CD4-positive, alpha-beta T cell treated with Interferon gamma for 1 hour (primary cell): Measurements from ENCODE around the gene ELOVL4.

ENCODE experiments used
- DNase-seq: peaks from one replicate; pipeline ENCODE4 v3.0.0-alpha.2; 2020

Gene ELOVL4

DNA sequence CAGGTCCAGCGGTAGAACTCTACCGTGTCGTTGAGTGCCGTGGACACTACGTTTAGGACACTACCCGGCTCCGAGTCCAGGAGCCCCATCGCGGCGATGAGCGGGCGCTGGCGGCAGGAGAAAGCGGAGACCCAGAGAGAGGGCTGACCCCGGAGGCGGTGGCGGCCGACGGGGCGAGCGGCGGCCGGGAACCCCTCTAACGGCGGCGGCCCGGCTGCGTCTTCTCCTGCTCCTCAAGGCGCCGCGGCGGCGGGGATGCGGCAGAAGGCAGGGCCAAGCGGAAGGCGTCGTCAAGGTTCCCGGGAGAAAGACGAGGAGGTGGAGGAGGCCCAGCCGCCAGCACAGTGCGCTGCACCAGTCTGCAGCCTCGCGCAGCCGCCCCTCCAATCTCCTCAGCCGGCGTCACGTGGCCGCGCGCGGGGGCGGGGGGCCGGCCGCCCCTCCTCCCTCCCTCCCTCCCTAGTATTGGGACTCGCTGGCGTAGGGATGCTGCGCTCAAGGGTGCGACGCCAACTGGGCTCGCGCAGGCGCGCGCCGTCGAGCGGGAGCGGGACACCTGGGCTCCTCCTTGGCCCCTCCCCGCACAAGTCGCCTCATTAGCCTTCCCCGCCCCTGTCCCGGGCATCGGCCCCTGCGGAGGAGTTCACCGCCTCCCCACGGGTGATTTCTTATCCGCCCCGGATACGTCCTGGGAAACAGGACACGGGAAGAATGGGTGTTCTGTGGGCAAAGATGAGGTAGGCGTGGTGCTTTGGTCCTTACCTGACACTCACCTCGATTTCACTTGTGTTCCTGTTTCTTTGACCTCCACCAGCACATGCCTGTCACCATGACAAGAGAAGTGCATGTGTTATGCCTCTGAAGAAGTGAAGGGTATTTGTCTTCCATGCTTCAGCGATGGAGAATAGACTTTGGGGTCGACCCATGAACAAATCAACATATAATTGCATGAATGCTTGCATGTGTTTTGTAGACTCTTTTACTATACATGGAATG lies at the start of gene ELOVL4:
Gene ELOVL4 (minus strand): TSS at position 363 of the 996 bp plus-strand sequence. CDS start 274 bp downstream, at position 89.
- peak; percentile 60 for DNase-seq

- DNase-seq, result no peak
Measured at GRCh38 chr6:79993911-79994309, 46.6 kb upstream of the ELOVL4 start.

DNA sequence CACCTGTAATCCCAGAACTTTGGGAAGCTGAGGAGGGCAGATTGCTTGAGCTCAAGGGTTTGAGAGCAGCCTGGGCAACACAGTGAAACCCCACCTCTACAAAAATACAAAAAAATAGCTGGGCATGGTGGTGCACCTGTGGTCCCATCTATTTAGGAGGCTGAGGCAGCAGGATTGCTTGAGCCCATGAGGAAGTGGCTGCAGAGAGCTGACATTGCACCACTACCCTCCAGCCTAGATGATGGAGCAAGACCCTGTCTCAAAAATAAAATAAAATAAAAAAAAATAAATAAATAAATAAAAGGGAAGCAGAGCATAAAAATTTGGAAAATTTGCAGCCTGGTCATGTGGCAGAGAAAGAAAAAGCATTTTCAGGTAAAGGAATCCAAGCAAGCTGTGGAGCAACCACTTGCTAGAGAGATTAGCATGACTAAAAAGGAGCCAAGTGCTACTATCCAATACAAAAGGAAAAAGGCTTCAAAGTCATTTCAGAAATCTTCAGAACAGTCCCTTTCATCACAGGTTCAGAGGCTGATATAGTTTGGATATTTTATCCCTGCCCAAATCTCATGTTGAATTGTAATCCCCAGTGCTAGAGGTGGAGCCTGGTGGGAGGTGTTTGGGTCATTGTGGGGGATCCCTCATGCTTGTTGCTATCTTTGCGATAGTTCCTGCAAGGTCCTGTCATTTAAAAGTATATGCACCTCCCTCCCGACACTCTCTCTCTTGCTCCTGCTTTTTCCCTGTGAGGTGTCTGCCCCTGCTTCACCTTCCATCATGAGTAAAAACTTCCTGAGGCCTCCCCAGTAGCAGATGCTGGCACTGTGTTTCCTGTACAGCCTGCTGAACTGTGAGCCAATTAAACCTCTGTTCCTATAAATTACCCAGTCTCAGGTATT lies 45.9 kb upstream of the ELOVL4 start:
- DNase-seq, result no peak

DNA sequence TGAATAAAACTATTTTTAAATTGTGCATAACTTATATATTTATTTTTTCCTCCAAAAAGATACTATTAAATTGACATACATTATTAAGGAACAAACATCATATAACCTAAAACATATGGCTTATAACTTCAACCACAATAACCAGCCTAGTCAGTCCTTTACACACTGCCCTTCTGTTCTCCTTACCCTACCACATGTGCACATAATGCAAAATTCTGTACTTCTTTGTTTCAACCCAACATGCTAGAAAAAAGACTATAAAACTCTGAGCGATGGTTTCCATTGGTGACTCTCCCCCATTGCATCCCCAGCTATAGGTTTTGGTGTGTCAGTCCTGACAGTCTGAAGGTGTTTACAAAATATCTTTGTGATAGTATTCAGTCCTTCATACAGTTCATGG lies 42.3 kb upstream of the ELOVL4 start:
- DNase-seq, result no peak

- DNase-seq, result no peak
Measured at GRCh38 chr6:79985128-79985527, 37.8 kb upstream of the ELOVL4 start.

GRCh38 chr6:79984261-79984660 lies 36.9 kb upstream of the ELOVL4 start:
- DNase-seq, result no peak

DNA sequence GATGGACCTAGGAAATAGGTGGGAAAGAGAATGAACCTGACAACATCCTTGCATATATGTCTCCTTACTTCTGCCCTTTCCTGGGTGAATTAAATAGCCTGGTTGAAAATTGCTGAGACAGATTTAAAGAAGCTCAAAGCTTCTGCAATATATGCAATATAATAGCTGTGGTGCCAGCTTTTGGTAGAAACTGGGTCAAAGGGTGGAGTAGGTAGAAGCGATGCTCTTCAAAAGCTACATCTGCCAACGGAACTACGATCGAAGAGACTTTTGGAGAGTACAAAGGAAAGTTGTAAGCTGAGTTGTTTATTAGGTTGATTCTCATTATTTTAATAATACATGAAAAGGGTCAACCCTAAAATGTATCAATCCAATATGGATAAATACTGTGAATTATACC lies 34.3 kb upstream of the ELOVL4 start:
- DNase-seq, result no peak

GRCh38 chr6:79971193-79971592 lies 23.8 kb upstream of the ELOVL4 start:
- DNase-seq, result no peak

DNA sequence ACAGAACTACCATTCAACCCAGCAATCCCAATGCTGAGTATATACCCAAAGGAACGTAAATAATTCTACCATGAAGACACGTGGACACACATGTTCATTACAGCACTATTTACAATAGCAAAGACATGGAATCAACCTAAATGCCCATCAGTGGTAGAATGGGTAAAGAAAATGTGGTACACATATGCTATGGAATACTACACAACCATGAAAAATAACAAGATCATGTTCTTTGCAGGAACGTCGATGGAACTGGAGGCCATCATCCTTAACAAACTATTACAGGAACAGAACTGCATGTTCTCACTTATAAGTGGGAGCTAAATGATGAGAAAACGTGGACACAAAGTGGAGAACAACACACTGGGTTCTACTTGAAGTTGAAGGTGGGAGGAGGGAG lies 22.4 kb upstream of the ELOVL4 start:
- DNase-seq, result no peak

DNA sequence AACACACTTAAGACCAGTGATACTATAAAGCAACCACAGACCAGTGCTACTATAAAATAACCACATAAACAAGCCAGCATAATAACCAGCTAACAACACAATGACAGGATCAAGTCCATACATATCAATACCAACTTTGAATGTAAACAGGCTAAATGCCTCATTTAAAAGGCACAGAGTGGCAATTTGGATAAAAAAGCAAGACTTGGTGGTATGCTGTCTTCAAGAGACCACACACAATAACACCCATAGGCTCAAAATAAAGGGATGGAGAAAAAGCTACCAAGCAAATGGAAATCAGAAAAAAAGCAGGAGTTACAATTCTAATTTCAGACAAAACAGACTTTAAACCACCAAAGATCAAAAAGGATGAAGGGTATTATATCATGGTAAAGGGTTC lies 19.8 kb upstream of the ELOVL4 start:
- DNase-seq, result no peak

DNA sequence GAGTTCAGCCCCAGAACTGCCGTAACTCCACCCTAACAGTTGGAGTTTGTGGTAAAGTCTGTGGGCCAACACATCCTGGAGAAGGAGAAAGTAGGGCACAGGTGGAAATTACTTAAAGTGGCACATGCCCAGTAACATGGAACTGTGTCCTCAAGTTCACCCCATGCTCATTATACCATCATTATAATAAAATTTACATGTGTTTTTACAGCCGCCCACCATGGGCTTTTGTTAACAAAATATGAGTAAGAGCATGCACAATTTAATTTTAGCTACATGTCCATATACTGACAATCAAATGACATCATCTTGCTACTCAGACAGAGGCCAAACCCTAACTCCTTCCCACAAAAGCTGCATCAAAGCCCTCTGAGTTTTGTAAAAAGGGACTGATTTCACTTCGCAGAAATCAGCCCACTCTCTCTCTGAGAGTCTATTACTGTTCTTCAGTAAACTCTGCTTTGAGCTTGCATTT lies 17.3 kb upstream of the ELOVL4 start:
- DNase-seq, result no peak

- DNase-seq, result no peak
Measured at GRCh38 chr6:79954849-79955248, 7.5 kb upstream of the ELOVL4 start.

DNA sequence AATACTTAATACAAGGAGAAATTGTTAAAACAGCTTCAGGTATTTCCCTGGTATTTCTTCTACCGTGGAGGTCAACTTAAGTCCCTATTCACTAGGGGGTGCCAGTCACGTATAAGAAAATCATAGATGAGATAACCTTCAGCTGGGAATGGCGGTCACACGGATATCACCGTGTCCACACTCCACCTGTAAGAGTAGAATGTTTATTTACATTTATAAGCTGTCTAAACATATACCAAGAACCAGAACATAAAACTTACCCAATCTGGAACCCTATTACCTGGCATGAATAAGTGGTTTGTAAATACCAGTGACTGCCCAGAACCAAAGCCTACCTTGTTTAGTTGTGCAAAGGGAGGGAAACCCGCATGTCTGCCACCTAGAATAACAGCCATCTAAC lies 1.9 kb upstream of the ELOVL4 start:
- DNase-seq, result peak; percentile 41

GRCh38 chr6:79946272-79947190 lies 822 bp downstream of the ELOVL4 start:
- no peak for DNase-seq

GRCh38 chr6:79943133-79943532 lies 4.2 kb downstream of the ELOVL4 start:
- DNase-seq, result no peak

DNA sequence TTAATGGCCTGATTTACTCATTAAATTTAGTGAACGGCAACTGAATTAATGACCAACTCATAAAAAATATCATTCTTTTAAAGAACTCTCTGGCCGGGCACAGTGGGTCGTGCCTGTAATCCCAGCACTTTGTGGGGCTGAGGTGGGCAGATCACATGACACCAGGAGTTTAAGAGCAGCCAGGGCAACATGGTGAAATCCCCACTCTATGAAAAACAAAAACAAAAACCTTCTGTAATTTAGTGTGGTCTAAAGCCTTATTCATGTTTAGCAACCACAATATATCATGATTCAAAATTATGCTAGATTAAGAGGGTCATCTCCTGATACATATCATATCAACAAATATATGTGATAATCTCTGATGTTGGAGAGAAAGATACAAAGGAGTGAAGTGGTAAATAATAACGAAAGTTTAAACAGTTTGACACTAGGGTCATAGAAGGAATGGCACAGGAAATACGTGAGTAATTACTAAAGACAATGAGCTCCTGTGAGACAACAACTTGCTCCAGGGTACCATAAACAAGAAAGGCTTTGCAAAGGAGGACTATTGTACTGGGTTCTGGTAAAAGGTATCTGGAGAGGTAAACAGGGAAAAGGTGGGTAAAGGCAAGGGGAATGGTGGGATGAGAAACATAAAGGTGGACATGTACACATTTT lies 5.7 kb downstream of the ELOVL4 start:
- DNase-seq, result no peak

DNA sequence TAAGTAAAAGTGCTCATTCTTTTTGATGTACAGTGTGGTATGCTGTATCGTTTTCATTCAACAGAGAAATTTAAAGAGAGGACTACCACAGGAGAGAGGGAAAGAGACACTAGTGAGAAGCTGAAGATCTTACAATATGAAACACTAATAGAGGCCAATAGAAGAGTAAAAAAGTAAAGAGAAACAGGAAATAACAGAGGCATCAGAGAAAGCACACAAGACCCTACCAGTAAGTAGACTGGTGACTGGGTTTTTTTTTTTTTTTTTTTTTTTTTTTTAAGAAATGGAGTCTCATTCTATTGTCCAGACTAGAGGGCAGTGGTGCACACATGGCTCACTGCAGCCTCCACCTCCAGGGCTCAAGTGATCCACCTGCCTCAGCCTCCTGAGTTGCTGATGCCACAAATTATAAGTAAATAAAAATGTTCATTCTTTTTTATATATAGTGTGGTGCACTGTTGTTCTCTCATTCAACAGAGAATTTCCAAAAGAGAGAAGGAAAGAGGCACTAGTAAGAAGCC lies 18.8 kb downstream of the ELOVL4 start:
- no peak for DNase-seq

- no peak for DNase-seq
Measured at GRCh38 chr6:79927758-79928157, 19.6 kb downstream of the ELOVL4 start.

GRCh38 chr6:79923270-79923669 lies 24.1 kb downstream of the ELOVL4 start:
- no peak for DNase-seq

- DNase-seq, result no peak
Measured at GRCh38 chr6:79922018-79922417, 25.3 kb downstream of the ELOVL4 start.

- DNase-seq, result no peak
Measured at GRCh38 chr6:79913369-79913768, 34.0 kb downstream of the ELOVL4 start.

GRCh38 chr6:79911992-79912391 lies 35.4 kb downstream of the ELOVL4 start:
- DNase-seq, result no peak
